ENCODE measurements around the gene MAJIN.

The MAJIN gene

GRCh38 chr11:64974124-64974523, 2.2 kb upstream of the MAJIN start:
- H3K36me3 ChIP-seq (ENCODE audit: insufficient read depth, low read length), result no peaks in the 10 kb centered on the region
- H3K9ac ChIP-seq (ENCODE audit: insufficient read length), result no peak overlapping the region
- no peaks in the 10 kb centered on the region for H3K9me3 ChIP-seq (ENCODE audit: low read depth, low read length)
- no peak for DNase-seq (ENCODE audit: low read depth, low spot score)
- no peak for TF ChIP-seq POLR2AphosphoS5 (IDR thresholded peaks at IDR 0.05; ENCODE audit: borderline replicate concordance, low read depth, low read length)
- TF ChIP-seq EZH2 (IDR thresholded peaks at IDR 0.05), result no peak
- TF ChIP-seq FOXP2 (optimal IDR thresholded peaks at IDR 0.05; ENCODE audit: control extremely low read depth, extremely low read length, insufficient read depth), result no peak
- H3K4me3 ChIP-seq, result no peak overlapping the region
- H3K27ac ChIP-seq, result no peak overlapping the region

- no peaks in the 10 kb centered on the region for H3K36me3 ChIP-seq (ENCODE audit: insufficient read depth, low read length)
- DNase-seq (ENCODE audit: low read depth, low spot score), result no peak
- H3K27ac ChIP-seq, result no peak overlapping the region
- H3K9me3 ChIP-seq (ENCODE audit: low read depth, low read length), result no peaks in the 10 kb centered on the region
- no peak overlapping the region for H3K9ac ChIP-seq (ENCODE audit: insufficient read length)
- TF ChIP-seq POLR2AphosphoS5 (IDR thresholded peaks at IDR 0.05; ENCODE audit: borderline replicate concordance, low read depth, low read length), result no peak
- TF ChIP-seq EZH2 (IDR thresholded peaks at IDR 0.05), result no peak
- TF ChIP-seq FOXP2 (optimal IDR thresholded peaks at IDR 0.05; ENCODE audit: control extremely low read depth, extremely low read length, insufficient read depth), result no peak
- no peak overlapping the region for H3K4me3 ChIP-seq
These were observed 1.2 kb downstream of the MAJIN start for GRCh38 chr11:64970731-64971151.

- TF ChIP-seq FOXP2 (optimal IDR thresholded peaks at IDR 0.05; ENCODE audit: control extremely low read depth, extremely low read length, insufficient read depth), result no peak
- TF ChIP-seq EZH2 (IDR thresholded peaks at IDR 0.05), result no peak
- TF ChIP-seq POLR2AphosphoS5 (IDR thresholded peaks at IDR 0.05; ENCODE audit: borderline replicate concordance, low read depth, low read length), result no peak
- H3K9ac ChIP-seq (ENCODE audit: insufficient read length), result no peak overlapping the region
- no peak for DNase-seq (ENCODE audit: low read depth, low spot score)
These were observed 2.7 kb downstream of the MAJIN start for GRCh38 chr11:64969209-64969608.

GRCh38 chr11:64967375-64967774, 4.5 kb downstream of the MAJIN start:
- H3K9me3 ChIP-seq (ENCODE audit: low read depth, low read length), result no peaks in the 10 kb centered on the region
- H3K36me3 ChIP-seq (ENCODE audit: insufficient read depth, low read length), result no peaks in the 10 kb centered on the region
- H3K27ac ChIP-seq, result no peak overlapping the region
- no peak for DNase-seq (ENCODE audit: low read depth, low spot score)
- TF ChIP-seq POLR2AphosphoS5 (IDR thresholded peaks at IDR 0.05; ENCODE audit: borderline replicate concordance, low read depth, low read length) (no peak), FOXP2 (optimal IDR thresholded peaks at IDR 0.05; ENCODE audit: control extremely low read depth, extremely low read length, insufficient read depth) (no peak), EZH2 (IDR thresholded peaks at IDR 0.05) (no peak)
- H3K9ac ChIP-seq (ENCODE audit: insufficient read length), result no peak overlapping the region
- H3K4me3 ChIP-seq, result no peak overlapping the region

More at GRCh38 chr11:64969209-64969608, 2.7 kb downstream of the MAJIN start:
- H3K27ac ChIP-seq, result no peak overlapping the region
- H3K36me3 ChIP-seq (ENCODE audit: insufficient read depth, low read length), result no peaks in the 10 kb centered on the region
- H3K9me3 ChIP-seq (ENCODE audit: low read depth, low read length), result no peaks in the 10 kb centered on the region
- H3K4me3 ChIP-seq, result no peak overlapping the region

GRCh38 chr11:64963072-64963631, 8.8 kb downstream of the MAJIN start:
- Histone ChIP-seq H3K36me3 (ENCODE audit: insufficient read depth, low read length) (no peaks in the 10 kb centered on the region), H3K9ac (ENCODE audit: insufficient read length) (no peak overlapping the region), H3K4me3 (no peak overlapping the region), H3K9me3 (ENCODE audit: low read depth, low read length) (no peaks in the 10 kb centered on the region), H3K27ac (no peak overlapping the region)
- TF ChIP-seq EZH2 (IDR thresholded peaks at IDR 0.05), result no peak
- no peak for TF ChIP-seq FOXP2 (optimal IDR thresholded peaks at IDR 0.05; ENCODE audit: control extremely low read depth, extremely low read length, insufficient read depth)
- no peak for TF ChIP-seq POLR2AphosphoS5 (IDR thresholded peaks at IDR 0.05; ENCODE audit: borderline replicate concordance, low read depth, low read length)
- no peak for DNase-seq (ENCODE audit: low read depth, low spot score)

- no peaks in the 10 kb centered on the region for H3K9me3 ChIP-seq (ENCODE audit: low read depth, low read length)
- TF ChIP-seq FOXP2 (optimal IDR thresholded peaks at IDR 0.05; ENCODE audit: control extremely low read depth, extremely low read length, insufficient read depth) (no peak), POLR2AphosphoS5 (IDR thresholded peaks at IDR 0.05; ENCODE audit: borderline replicate concordance, low read depth, low read length) (no peak), EZH2 (IDR thresholded peaks at IDR 0.05) (no peak)
- no peaks in the 10 kb centered on the region for H3K36me3 ChIP-seq (ENCODE audit: insufficient read depth, low read length)
- H3K4me3 ChIP-seq, result no peak overlapping the region
- no peak overlapping the region for H3K9ac ChIP-seq (ENCODE audit: insufficient read length)
- no peak overlapping the region for H3K27ac ChIP-seq
- DNase-seq (ENCODE audit: low read depth, low spot score), result no peak
These were observed 11.2 kb downstream of the MAJIN start for GRCh38 chr11:64960719-64961118.

GRCh38 chr11:64959498-64959897, 12.4 kb downstream of the MAJIN start:
- Histone ChIP-seq H3K4me3 (no peak overlapping the region), H3K9me3 (ENCODE audit: low read depth, low read length) (no peaks in the 10 kb centered on the region), H3K36me3 (ENCODE audit: insufficient read depth, low read length) (no peaks in the 10 kb centered on the region), H3K9ac (ENCODE audit: insufficient read length) (no peak overlapping the region), H3K27ac (no peak overlapping the region)
- TF ChIP-seq POLR2AphosphoS5 (IDR thresholded peaks at IDR 0.05; ENCODE audit: borderline replicate concordance, low read depth, low read length), result no peak
- TF ChIP-seq EZH2 (IDR thresholded peaks at IDR 0.05), result no peak
- TF ChIP-seq FOXP2 (optimal IDR thresholded peaks at IDR 0.05; ENCODE audit: control extremely low read depth, extremely low read length, insufficient read depth), result no peak
- DNase-seq (ENCODE audit: low read depth, low spot score), result no peak

- H3K27ac ChIP-seq, result no peak overlapping the region
- H3K4me3 ChIP-seq, result no peak overlapping the region
These were observed 17.7 kb downstream of the MAJIN start for GRCh38 chr11:64954201-64954600.

GRCh38 chr11:64951529-64951928, 20.4 kb downstream of the MAJIN start:
- no peaks in the 10 kb centered on the region for H3K9me3 ChIP-seq (ENCODE audit: low read depth, low read length)
- DNase-seq (ENCODE audit: low read depth, low spot score), result no peak

More at GRCh38 chr11:64954201-64954600, 17.7 kb downstream of the MAJIN start:
- TF ChIP-seq POLR2AphosphoS5 (IDR thresholded peaks at IDR 0.05; ENCODE audit: borderline replicate concordance, low read depth, low read length), result no peak
- TF ChIP-seq FOXP2 (optimal IDR thresholded peaks at IDR 0.05; ENCODE audit: control extremely low read depth, extremely low read length, insufficient read depth), result no peak
- no peak for TF ChIP-seq EZH2 (IDR thresholded peaks at IDR 0.05)
- no peaks in the 10 kb centered on the region for H3K9me3 ChIP-seq (ENCODE audit: low read depth, low read length)
- no peaks in the 10 kb centered on the region for H3K36me3 ChIP-seq (ENCODE audit: insufficient read depth, low read length)
- DNase-seq (ENCODE audit: low read depth, low spot score), result no peak
- no peak overlapping the region for H3K9ac ChIP-seq (ENCODE audit: insufficient read length)

More at GRCh38 chr11:64951529-64951928, 20.4 kb downstream of the MAJIN start:
- Histone ChIP-seq H3K27ac (no peak overlapping the region), H3K4me3 (no peak overlapping the region), H3K36me3 (ENCODE audit: insufficient read depth, low read length) (no peaks in the 10 kb centered on the region), H3K9ac (ENCODE audit: insufficient read length) (no peak overlapping the region)
- TF ChIP-seq FOXP2 (optimal IDR thresholded peaks at IDR 0.05; ENCODE audit: control extremely low read depth, extremely low read length, insufficient read depth) (no peak), EZH2 (IDR thresholded peaks at IDR 0.05) (no peak), POLR2AphosphoS5 (IDR thresholded peaks at IDR 0.05; ENCODE audit: borderline replicate concordance, low read depth, low read length) (no peak)
